KMS-11 (cell line): ENCODE results near the gene MRPL4.

Source experiments
- H2AFZ ChIP-seq: fragments of 200-600 bp; sonication (generic); 2 replicates; pipeline ENCODE4 v1.6.1; 2016; ENCODE audit warnings: antibody characterized with exemption, mixed run types, low read depth
- H3K27ac ChIP-seq: fragments of 200-600 bp; sonication (generic); 2 replicates; pipeline ENCODE4 v1.6.1; 2016; ENCODE audit warnings: mild to moderate bottlenecking, mixed run types
- H3K27me3 ChIP-seq: fragments of 200-600 bp; sonication (generic); 2 replicates; pipeline ENCODE4 v1.6.1; 2017; ENCODE audit warnings: mild to moderate bottlenecking, low read depth, mixed run types, moderate library complexity; ENCODE audit not compliant: insufficient read depth
- H3K36me3 ChIP-seq: fragments of 200-600 bp; sonication (generic); 2 replicates; pipeline ENCODE4 v1.6.1; 2017; ENCODE audit warnings: mild to moderate bottlenecking, mixed run types; ENCODE audit not compliant: insufficient read depth
- H3K4me1 ChIP-seq: fragments of 200-600 bp; sonication (generic); 2 replicates; pipeline ENCODE4 v1.6.1; 2016; ENCODE audit warnings: mild to moderate bottlenecking, low read depth, mixed run types; ENCODE audit not compliant: poor library complexity, severe bottlenecking
- H3K4me2 ChIP-seq: fragments of 200-600 bp; sonication (generic); 2 replicates; pipeline ENCODE4 v1.7.0; 2016; ENCODE audit warnings: mild to moderate bottlenecking, mixed run types
- H3K4me3 ChIP-seq: fragments of 200-600 bp; sonication (generic); IDR thresholded peaks from 2 replicates; pipeline ENCODE4 v1.6.1; 2017; ENCODE audit warnings: low read depth, low read length, mixed read lengths; ENCODE audit not compliant: insufficient read depth
- H3K79me2 ChIP-seq: fragments of 200-600 bp; sonication (generic); 2 replicates; pipeline ENCODE4 v1.6.1; 2016; ENCODE audit warnings: low read depth, mixed run types; ENCODE audit not compliant: insufficient read depth
- H3K9ac ChIP-seq: fragments of 200-600 bp; sonication (generic); 2 replicates; pipeline ENCODE4 v1.6.1; 2016; ENCODE audit warnings: mild to moderate bottlenecking, mixed run types
- H4K20me1 ChIP-seq: fragments of 200-600 bp; sonication (generic); 2 replicates; pipeline ENCODE4 v1.6.1; 2016; ENCODE audit warnings: mild to moderate bottlenecking, mixed run types; ENCODE audit not compliant: insufficient read depth
- CTCF ChIP-seq: fragments of 200-600 bp; sonication (generic); conservative IDR thresholded peaks from 2 replicates; pipeline ENCODE4 v1.6.1; 2017; ENCODE audit warnings: low read depth, mild to moderate bottlenecking, antibody characterized with exemption, low read length, moderate library complexity, mixed read lengths

Gene MRPL4

GRCh38 chr19:10246511-10246910 is 5.5 kb upstream of the MRPL4 start:
- H3K79me2 ChIP-seq = no peaks in the 10 kb centered on the region
- no peak overlapping the region for H3K4me2 ChIP-seq
- no peak for TF ChIP-seq CTCF
- H3K9ac ChIP-seq = no peak overlapping the region
- H3K27ac ChIP-seq = no peak overlapping the region
- no peak overlapping the region for H2AFZ ChIP-seq
- H3K36me3 ChIP-seq = no peaks in the 10 kb centered on the region
- no peaks in the 10 kb centered on the region for H3K27me3 ChIP-seq
- no peak overlapping the region for H3K4me3 ChIP-seq
- H4K20me1 ChIP-seq = no peaks in the 10 kb centered on the region
- peaks cover 31% of the 10 kb centered on the region for H3K4me1 ChIP-seq

GRCh38 chr19:10252707-10253106 is 693 bp downstream of the MRPL4 start:
- H3K79me2 ChIP-seq = peaks cover 26% of the 10 kb centered on the region; the same call in 1 of the 2 replicates

GRCh38 chr19:10254244-10254643 is 2.2 kb downstream of the MRPL4 start:
- Histone ChIP-seq H3K4me1 (peaks cover 29% of the 10 kb centered on the region), H3K79me2 (peaks cover 26% of the 10 kb centered on the region; the same call in 1 of the 2 replicates), H3K4me2 (no peak overlapping the region), H3K27me3 (no peaks in the 10 kb centered on the region), H3K4me3 (no peak overlapping the region), H3K36me3 (no peaks in the 10 kb centered on the region; the same call in 1 of the 2 replicates), H3K9ac (no peak overlapping the region), H4K20me1 (no peaks in the 10 kb centered on the region), H3K27ac (no peak overlapping the region), H2AFZ (no peak overlapping the region)
- no peak for TF ChIP-seq CTCF

More at GRCh38 chr19:10252707-10253106, 693 bp downstream of the MRPL4 start:
- no peak overlapping the region for H3K4me3 ChIP-seq
- no peaks in the 10 kb centered on the region for H3K27me3 ChIP-seq
- H2AFZ ChIP-seq = peak overlapping the region; percentile 69
- H4K20me1 ChIP-seq = no peaks in the 10 kb centered on the region
- no peak for TF ChIP-seq CTCF
- peak overlapping the region; percentile 78 for H3K9ac ChIP-seq
- peak overlapping the region; percentile 51 for H3K27ac ChIP-seq
- peaks cover 28% of the 10 kb centered on the region for H3K4me1 ChIP-seq
- peak overlapping the region; percentile 97 for H3K4me2 ChIP-seq
- no peaks in the 10 kb centered on the region; the same call in 1 of the 2 replicates for H3K36me3 ChIP-seq

GRCh38 chr19:10255358-10255757 is 3.3 kb downstream of the MRPL4 start:
- TF ChIP-seq CTCF = no peak
- Histone ChIP-seq H4K20me1 (no peaks in the 10 kb centered on the region), H3K36me3 (no peaks in the 10 kb centered on the region; the same call in 1 of the 2 replicates), H2AFZ (no peak overlapping the region), H3K79me2 (peaks cover 26% of the 10 kb centered on the region; the same call in 1 of the 2 replicates), H3K27ac (no peak overlapping the region), H3K4me1 (peaks cover 24% of the 10 kb centered on the region), H3K9ac (no peak overlapping the region), H3K27me3 (no peaks in the 10 kb centered on the region), H3K4me3 (no peak overlapping the region), H3K4me2 (no peak overlapping the region)
